Activated naive CD4-positive, alpha-beta T cell treated with anti-CD3 and anti-CD28 coated beads, Interleukin-2, amount 10 ng/mL, durations not matched to agents 7 days and 5 days (primary cell): Measurements from ENCODE around the gene CDHR3.

Experiments used
- CTCF ChIA-PET: fragments of 350-600 bp; sonication (Branson Sonifier 250); formaldehyde crosslinking; loops from one replicate; lab custom pipeline; 2021; ENCODE audit warnings: antibody characterized with exemption; lab: Charles Lee
- DNase-seq: peaks from one replicate; pipeline ENCODE4 v3.0.0-alpha.2; 2020
- H3K27ac Mint-ChIP-seq: one replicate; pipeline ENCODE4 v1.8.0; 2021; ENCODE audit warnings: mild to moderate bottlenecking, moderate library complexity, mixed read lengths
- H3K27me3 Mint-ChIP-seq: one replicate; pipeline ENCODE4 v1.8.0; 2021; ENCODE audit warnings: mild to moderate bottlenecking, mixed read lengths
- H3K36me3 Mint-ChIP-seq: one replicate; pipeline ENCODE4 v1.8.0; 2021; ENCODE audit warnings: mixed read lengths
- H3K4me1 Mint-ChIP-seq: one replicate; pipeline ENCODE4 v1.8.0; 2021; ENCODE audit warnings: mixed read lengths
- H3K4me3 Mint-ChIP-seq: one replicate; pipeline ENCODE4 v1.8.0; 2021; ENCODE audit warnings: mild to moderate bottlenecking, moderate library complexity, mixed read lengths
- H3K9me3 Mint-ChIP-seq: one replicate; pipeline ENCODE4 v1.8.0; 2021; ENCODE audit warnings: mixed read lengths

CDHR3 gene

DNA sequence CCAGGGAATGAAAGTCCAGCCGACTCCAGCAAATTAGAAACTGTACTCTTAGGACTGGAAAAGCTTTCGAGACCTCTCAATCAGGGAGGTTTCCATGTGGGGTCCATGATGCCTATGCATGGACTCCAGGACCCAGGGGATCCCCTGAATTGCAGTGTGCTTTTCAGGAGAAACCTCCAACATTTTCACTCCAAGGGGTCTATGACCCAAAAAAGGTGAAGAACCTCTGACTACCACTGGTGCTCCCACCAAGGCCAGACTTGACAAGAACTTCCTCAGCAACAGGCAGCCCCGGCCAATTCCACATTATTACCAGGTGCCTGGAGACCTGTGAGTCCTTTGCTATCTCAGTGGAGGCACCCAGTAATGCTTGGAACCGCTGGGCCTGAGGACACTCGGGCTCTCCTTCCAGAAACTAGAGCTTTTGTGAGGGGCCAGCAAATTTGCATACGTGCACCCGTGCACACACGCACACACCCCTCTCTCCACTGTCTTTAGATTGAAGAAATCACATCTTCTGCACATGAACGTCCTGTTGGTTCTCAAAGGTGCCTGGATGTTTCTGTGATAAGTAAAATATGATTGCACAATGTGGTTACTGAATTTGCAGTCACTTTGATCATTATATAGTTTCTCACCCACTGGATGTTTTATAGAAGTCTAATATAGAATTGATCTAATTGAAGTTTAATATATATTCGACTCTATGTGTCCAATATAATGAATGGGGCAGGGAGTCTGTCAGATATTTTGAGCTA, 94.3 kb downstream of the CDHR3 start:
- DNase-seq, result no peak
- peaks cover 27% of the 10 kb centered on the region for H3K27me3 Mint-ChIP-seq
- peaks cover 35% of the 10 kb centered on the region for H3K4me1 Mint-ChIP-seq
- CTCF ChIA-PET, result interaction anchor here (0.5 to 8.2 kb wide), 20 partner anchors 13 to 297 kb away, joined by 3 to 190 read pairs (median 7); no protein-coding TSS in a partner anchor
- H3K27ac Mint-ChIP-seq, result no peak overlapping the region
- H3K4me3 Mint-ChIP-seq, result no peak overlapping the region
- H3K9me3 Mint-ChIP-seq, result no peaks in the 10 kb centered on the region
- H3K36me3 Mint-ChIP-seq, result no peaks in the 10 kb centered on the region

DNA sequence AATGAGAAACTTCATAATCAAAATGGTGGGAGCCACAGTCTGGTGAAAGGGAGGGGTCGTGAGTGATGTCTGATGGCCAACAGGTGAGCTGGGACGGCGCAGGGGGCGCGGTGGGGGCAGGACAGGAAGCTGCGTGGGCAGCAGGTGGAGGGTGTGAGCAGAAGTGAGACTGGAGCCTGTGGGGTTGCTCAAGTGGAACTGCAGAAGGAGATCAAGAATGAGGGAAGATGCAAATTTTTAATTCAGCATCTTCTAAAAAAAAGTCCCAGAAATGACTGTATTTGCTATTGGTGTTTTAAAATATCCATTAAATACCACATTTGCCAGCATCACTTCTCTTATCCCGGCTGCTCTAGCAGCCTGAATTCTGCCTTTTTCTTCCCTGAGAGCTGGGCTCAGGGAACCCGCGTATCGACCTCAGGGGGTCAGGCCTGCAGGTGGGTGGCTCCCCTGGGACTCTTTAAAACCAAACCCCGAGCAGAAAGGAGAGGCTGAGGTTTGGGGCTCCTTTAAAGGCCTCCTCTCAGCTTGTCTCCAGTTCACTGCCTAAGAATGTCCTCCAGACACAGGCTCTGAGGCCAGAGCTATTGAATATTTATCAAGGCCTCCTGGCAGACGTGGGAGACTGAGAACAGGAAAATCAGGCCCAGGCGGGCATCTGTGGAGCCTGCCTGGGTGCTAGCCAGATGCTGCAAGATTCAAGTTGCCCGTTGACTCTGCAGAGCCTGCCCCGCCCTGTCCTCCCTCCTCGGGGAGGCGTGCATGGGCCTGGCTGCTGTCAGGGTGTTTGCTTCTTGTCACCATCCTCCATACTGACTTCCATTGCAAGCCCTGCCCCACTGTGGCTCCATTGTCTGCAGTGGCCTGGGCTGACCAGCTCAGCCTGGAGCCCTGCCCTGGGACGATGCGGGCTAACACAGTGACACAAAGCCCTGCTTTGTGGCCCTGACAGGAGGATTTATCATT, 95.2 kb downstream of the CDHR3 start:
- Mint-ChIP-seq H3K4me3 (no peak overlapping the region), H3K9me3 (no peaks in the 10 kb centered on the region), H3K27me3 (peaks cover 21% of the 10 kb centered on the region), H3K36me3 (no peaks in the 10 kb centered on the region), H3K27ac (no peak overlapping the region), H3K4me1 (peaks cover 44% of the 10 kb centered on the region)
- CTCF ChIA-PET, result interaction anchor here (0.5 to 8.2 kb wide), 20 partner anchors 12 to 298 kb away, joined by 3 to 190 read pairs (median 6); no protein-coding TSS in a partner anchor
- DNase-seq, result no peak

DNA sequence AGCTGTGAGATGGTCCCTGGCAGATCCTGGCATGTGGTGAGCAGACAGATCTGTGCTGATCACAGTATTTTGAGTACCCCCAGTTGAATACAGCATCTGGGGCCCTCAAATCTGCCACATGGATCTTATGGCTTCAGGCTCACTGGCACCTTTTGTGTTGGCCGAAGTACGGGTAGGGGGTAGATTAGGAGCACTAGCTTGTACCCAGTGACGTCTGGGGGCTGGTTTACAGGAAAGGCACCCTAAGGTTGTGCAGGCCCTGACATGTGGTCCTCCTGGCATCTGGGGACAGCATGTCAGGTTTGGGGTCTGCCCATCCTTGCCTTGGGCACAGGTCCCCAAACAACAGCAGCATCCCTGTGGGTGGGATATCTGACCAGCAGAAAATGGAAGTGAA, 95.9 kb downstream of the CDHR3 start:
- Mint-ChIP-seq H3K27ac (no peak overlapping the region), H3K4me3 (no peak overlapping the region), H3K4me1 (peaks cover 50% of the 10 kb centered on the region), H3K27me3 (peaks cover 14% of the 10 kb centered on the region), H3K36me3 (no peaks in the 10 kb centered on the region), H3K9me3 (no peaks in the 10 kb centered on the region)
- CTCF ChIA-PET, result interaction anchor here (1.0 to 8.2 kb wide), 9 partner anchors 14 to 108 kb away, joined by 3 to 190 read pairs (median 8); no protein-coding TSS in a partner anchor
- DNase-seq, result no peak

DNA sequence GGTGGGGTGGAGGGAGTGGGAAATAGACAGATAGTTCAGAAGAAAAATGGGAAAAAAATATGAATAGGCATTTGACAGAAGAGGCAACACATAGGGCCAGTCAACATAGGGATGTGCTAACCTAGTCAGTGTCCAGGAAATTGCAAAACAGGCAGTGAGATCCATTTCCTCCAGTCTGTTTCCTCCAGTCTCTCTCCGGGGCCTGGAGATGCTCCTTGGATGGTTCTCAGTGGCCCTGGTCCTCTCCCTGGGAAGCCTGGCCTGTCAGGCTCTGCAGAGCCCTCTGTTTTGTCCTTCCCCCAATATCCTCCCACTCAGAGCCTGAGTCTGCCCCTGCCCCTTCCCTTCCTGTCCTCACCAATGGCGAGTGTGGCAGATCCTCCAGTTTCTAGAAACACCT, 96.5 kb downstream of the CDHR3 start:
- CTCF ChIA-PET, result interaction anchor here (1.6 to 8.2 kb wide), 4 partner anchors 52 to 107 kb away, joined by 7 to 190 read pairs (median 26); no protein-coding TSS in a partner anchor
- Mint-ChIP-seq H3K9me3 (no peaks in the 10 kb centered on the region), H3K27ac (no peak overlapping the region), H3K27me3 (peaks cover 8% of the 10 kb centered on the region), H3K4me1 (peaks cover 53% of the 10 kb centered on the region), H3K4me3 (no peak overlapping the region), H3K36me3 (no peaks in the 10 kb centered on the region)
- no peak for DNase-seq

DNA sequence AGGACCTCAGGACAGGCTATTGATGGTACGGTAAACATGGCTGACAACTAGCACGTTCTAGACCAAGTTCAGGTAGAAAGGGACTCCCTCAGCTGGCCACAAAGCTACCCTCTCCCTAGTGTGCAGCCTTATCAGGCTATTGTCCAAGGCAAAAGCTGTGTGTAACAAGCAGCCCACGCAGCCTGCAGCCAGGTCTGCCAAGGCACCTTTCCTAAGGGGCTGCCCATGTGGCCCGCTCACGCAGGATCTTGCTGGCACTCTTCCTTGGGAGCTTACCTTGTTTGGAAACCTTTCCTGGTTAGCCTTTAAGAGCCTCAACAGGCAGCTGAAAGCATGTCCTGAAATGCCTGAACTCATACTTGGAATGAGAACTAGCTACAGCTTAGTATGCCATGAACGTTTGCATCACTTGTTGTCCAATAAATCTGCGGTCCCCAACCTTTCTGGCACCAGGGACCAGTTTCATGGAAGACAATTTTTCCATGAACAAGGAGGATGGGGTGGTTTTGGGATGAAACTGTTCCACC, 97.4 kb downstream of the CDHR3 start:
- Mint-ChIP-seq H3K27me3 (peaks cover under 1% of the 10 kb centered on the region), H3K4me1 (peaks cover 53% of the 10 kb centered on the region)
- CTCF ChIA-PET, result interaction anchor here (0.7 to 8.2 kb wide), 5 partner anchors 11 to 107 kb away, joined by 3 to 190 read pairs (median 4); no protein-coding TSS in a partner anchor

DNA sequence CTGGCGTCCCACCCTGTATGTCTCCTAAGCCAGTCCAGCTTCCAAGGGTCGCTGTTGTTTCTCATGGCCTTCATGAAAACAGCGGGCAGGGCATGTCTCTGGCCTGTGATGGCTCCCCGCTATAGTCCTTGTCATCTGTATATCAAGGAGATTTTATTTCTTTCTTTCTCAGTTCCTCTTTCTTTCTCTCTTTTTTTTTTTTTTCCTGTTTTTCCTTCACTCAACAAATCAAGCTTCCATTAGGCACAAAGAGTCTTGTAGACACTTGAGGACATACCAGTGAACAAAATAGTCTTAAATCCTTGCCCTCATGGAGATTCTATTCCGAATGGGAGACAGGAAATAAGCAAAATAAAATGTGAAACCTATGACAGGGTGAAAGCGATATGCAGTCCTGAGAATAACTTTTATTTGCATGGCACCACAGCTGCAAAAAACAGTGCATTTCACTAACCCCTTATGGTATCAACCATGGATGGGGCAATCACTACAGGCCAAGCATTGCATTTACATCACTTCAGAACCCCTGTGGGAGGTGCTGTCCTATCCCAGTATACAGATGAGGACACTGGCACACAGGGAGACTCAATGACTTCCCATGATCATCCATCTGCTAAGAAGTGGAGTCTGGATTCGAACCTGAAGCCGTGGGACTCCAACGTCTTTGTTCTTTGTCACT, 98.4 kb downstream of the CDHR3 start:
- no peaks in the 10 kb centered on the region for H3K36me3 Mint-ChIP-seq

More for the DNA sequence above, 97.4 kb downstream of the CDHR3 start:
- no peaks in the 10 kb centered on the region for H3K9me3 Mint-ChIP-seq
- no peak overlapping the region for H3K4me3 Mint-ChIP-seq
- H3K36me3 Mint-ChIP-seq, result no peaks in the 10 kb centered on the region
- no peak overlapping the region for H3K27ac Mint-ChIP-seq
- DNase-seq, result no peak

DNA sequence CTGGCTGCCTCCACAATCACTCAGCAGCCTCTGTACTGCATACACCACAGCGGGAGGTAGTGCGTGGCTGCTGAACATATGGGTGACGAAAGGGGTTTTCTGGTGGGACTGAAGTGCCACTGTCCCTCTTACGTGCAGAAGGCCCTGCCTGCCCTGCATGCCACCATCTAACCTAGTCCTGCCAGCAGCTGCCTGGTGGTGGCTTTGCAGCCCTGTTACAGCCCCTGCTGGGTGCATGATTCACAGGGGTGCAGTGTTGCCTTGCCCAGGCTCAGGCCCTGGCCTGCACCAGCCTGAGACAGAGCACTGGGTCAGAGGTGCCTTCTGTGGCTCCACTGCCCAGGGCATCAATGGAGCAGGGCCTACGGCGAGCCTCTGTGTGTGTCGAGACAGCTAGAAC, 98.9 kb downstream of the CDHR3 start:
- Mint-ChIP-seq H3K36me3 (no peaks in the 10 kb centered on the region), H3K9me3 (no peaks in the 10 kb centered on the region), H3K27me3 (no peaks in the 10 kb centered on the region), H3K27ac (no peak overlapping the region), H3K4me3 (no peak overlapping the region), H3K4me1 (peaks cover 50% of the 10 kb centered on the region)
- DNase-seq, result peak; percentile 1
- CTCF ChIA-PET, result interaction anchor here (1.9 to 8.2 kb wide), 2 partner anchors 13 to 91 kb away, joined by 4 to 190 read pairs; no protein-coding TSS in a partner anchor

More for the DNA sequence above, 98.4 kb downstream of the CDHR3 start:
- Mint-ChIP-seq H3K27me3 (no peaks in the 10 kb centered on the region), H3K4me1 (peaks cover 53% of the 10 kb centered on the region), H3K27ac (no peak overlapping the region), H3K9me3 (no peaks in the 10 kb centered on the region), H3K4me3 (no peak overlapping the region)
- no peak for DNase-seq
- CTCF ChIA-PET, result interaction anchor here (1.2 to 8.2 kb wide), 4 partner anchors 10 to 106 kb away, joined by 4 to 190 read pairs (median 4); no protein-coding TSS in a partner anchor

DNA sequence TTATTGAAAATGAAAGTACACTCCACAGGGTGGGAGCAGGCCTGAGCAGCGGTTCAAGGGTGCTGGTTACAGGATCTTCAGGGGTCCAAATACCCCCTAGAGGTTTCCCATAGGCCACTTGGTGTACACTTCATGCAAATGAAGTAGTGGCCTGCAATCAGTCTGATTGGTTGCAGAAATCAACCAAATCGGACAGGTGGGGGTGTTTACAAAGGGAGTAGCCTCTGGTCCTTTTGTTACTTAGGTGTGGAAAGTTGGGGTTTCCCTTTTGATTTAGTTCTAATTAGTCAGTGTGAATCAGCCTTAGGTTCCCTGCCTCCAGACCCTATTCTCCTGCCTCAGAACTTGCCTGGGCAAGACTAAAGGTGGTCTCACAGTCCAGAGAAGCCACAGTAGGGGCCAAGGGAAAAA, 99.5 kb downstream of the CDHR3 start:
- Mint-ChIP-seq H3K27me3 (no peaks in the 10 kb centered on the region), H3K27ac (no peak overlapping the region), H3K4me1 (peaks cover 45% of the 10 kb centered on the region), H3K4me3 (no peak overlapping the region), H3K36me3 (no peaks in the 10 kb centered on the region), H3K9me3 (no peaks in the 10 kb centered on the region)
- CTCF ChIA-PET, result interaction anchor here (1.9 kb wide), 1 partner anchor 12 kb away, joined by 4 read pairs; no protein-coding TSS in a partner anchor
- peak; percentile 16 for DNase-seq

DNA sequence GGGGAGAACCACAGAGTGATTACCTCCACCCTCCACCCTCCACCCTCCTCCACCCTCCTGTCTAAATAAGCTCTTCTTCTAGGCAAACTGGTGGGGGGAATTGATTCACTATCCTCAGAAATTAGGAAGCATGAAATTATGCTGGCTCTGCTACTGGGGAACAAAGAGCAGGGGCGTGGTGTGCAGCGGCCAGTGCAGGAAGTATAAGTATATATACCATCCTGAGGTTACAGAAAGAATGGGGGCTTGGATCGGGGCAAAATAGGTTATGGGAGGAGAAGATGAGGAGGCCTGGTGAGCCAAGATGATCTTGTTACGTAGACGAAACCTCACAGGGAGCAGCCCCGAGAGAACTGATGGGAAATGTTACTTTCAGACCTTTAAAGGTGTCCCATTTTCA, 100.0 kb downstream of the CDHR3 start:
- Mint-ChIP-seq H3K4me3 (no peak overlapping the region), H3K4me1 (peaks cover 40% of the 10 kb centered on the region), H3K36me3 (no peaks in the 10 kb centered on the region), H3K9me3 (no peaks in the 10 kb centered on the region), H3K27ac (no peak overlapping the region), H3K27me3 (no peaks in the 10 kb centered on the region)
- no peak for DNase-seq
- CTCF ChIA-PET, result interaction anchor here (2.6 kb wide), 1 partner anchor 91 kb away, joined by 7 read pairs; no protein-coding TSS in a partner anchor

DNA sequence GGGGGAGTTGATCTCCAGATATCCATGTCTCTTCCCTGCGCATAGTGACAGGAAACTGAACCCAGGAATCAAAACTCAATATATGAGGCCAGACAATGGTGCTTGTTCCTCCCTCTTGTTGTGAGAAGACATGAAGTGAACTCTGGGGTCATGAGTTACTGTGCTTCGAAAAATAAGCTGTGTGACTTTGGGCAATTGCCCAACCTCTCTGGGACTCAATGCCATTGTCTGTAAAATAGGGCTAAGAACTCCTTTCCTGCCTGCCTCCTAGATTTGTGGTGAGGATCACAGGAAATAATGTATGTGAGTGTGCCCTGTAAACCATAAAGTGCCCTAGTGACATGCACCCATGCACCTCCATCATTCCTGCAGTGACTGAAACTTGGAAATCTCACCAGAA, 100.6 kb downstream of the CDHR3 start:
- CTCF ChIA-PET, result interaction anchor here (2.6 kb wide), 1 partner anchor 90 kb away, joined by 7 read pairs; no protein-coding TSS in a partner anchor
- Mint-ChIP-seq H3K27ac (no peak overlapping the region), H3K27me3 (no peaks in the 10 kb centered on the region), H3K4me3 (no peak overlapping the region), H3K9me3 (no peaks in the 10 kb centered on the region), H3K36me3 (no peaks in the 10 kb centered on the region), H3K4me1 (peaks cover 33% of the 10 kb centered on the region)
- no peak for DNase-seq

DNA sequence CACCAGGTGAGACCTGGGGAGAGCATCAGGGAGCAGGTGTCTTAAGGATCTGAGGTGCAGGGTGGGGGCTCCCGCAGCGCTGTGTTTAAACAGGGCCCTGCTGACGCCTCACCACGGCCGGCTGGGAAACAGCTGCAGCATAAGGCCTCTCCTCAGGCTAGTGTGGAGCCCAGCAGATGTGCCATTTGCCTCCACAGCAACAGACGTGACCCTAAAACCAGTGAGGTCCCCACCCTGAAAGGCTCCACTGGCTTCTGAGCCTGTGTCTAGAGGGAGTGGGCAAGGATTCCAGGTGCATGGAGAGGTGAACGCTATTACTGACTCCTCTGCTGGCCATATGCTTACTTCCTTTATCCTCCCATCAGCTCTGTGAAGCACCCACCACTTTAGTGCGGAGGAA, 101.3 kb downstream of the CDHR3 start:
- H3K4me1 Mint-ChIP-seq, result peaks cover 29% of the 10 kb centered on the region
- no peak overlapping the region for H3K4me3 Mint-ChIP-seq
- H3K27me3 Mint-ChIP-seq, result no peaks in the 10 kb centered on the region
- CTCF ChIA-PET, result interaction anchor here (2.6 kb wide), 1 partner anchor 90 kb away, joined by 7 read pairs; no protein-coding TSS in a partner anchor
- H3K27ac Mint-ChIP-seq, result no peak overlapping the region
- H3K36me3 Mint-ChIP-seq, result no peaks in the 10 kb centered on the region
- no peaks in the 10 kb centered on the region for H3K9me3 Mint-ChIP-seq
- DNase-seq, result no peak

DNA sequence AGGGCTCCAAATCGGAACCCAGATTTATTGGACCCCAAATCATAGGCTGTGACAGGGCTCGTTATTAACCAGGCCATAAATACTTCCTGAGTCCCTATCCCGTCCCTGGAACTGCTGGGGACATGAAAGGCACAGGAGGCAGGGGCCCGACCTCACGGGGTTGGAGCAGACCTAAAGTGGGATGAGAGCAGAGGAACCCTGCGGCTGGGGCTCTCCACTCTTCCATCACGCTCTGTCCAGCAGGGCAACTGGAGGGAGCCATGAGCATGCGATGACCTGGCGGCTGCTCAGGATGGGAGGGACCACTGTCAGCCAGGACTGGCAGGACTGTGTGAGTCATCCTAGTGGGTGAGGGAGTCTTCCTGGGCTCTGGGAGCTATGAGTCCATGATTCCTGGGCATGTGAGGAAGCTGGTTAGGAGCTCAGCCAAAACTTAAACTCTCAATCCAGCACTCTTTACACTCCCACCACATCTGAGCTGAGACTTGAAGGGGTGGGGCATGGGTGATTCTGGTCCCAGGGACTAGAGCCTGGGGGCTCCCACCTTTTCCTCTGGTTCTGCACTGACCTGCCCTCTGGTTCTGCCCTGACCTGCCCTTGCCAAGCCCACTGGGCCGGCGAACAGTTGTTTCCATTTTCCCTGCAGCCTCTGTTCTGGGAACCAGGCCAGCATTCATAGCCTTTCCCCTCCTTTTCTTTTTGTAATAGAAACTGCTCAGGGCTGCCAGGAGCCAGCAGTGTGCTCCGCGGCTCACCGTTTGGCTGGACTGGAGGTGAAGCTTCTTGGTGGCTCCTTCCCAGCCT, 101.9 kb downstream of the CDHR3 start:
- Mint-ChIP-seq H3K27ac (no peak overlapping the region), H3K4me3 (no peak overlapping the region), H3K27me3 (no peaks in the 10 kb centered on the region), H3K36me3 (no peaks in the 10 kb centered on the region), H3K4me1 (peaks cover 33% of the 10 kb centered on the region), H3K9me3 (no peaks in the 10 kb centered on the region)
- CTCF ChIA-PET, result interaction anchor here (2.6 kb wide), 1 partner anchor 89 kb away, joined by 7 read pairs; no protein-coding TSS in a partner anchor
- DNase-seq, result no peak
